HUES6 (cell line): ENCODE results near the gene DPH1.

Source experiments
- H3K27ac ChIP-seq: 2 replicates; pipeline ENCODE4 v1.7.0; 2013; ENCODE audit warnings: low read depth, mild to moderate bottlenecking, low read length, inconsistent platforms
- H3K27me3 ChIP-seq: 2 replicates; pipeline ENCODE4 v1.6.1; 2013; ENCODE audit warnings: low read length; ENCODE audit not compliant: control insufficient read depth, insufficient read depth
- H3K36me3 ChIP-seq: 2 replicates; pipeline ENCODE4 v1.6.1; 2013; ENCODE audit warnings: low read length; ENCODE audit not compliant: control insufficient read depth, insufficient read depth
- H3K4me1 ChIP-seq: 2 replicates; pipeline ENCODE4 v1.6.1; 2013; ENCODE audit warnings: low read length; ENCODE audit not compliant: control insufficient read depth, insufficient read depth
- H3K4me3 ChIP-seq: 2 replicates; pipeline ENCODE4 v1.5.1; 2013; ENCODE audit warnings: low read depth, low read length
- H3K9ac ChIP-seq: one replicate; pipeline ENCODE4 v1.6.1; 2013; ENCODE audit warnings: mild to moderate bottlenecking, low read length
- H3K9me3 ChIP-seq: 2 replicates; pipeline ENCODE4 v1.6.1; 2013; ENCODE audit warnings: low read depth, low read length; ENCODE audit not compliant: control insufficient read depth, insufficient read depth

DPH1 gene

DNA sequence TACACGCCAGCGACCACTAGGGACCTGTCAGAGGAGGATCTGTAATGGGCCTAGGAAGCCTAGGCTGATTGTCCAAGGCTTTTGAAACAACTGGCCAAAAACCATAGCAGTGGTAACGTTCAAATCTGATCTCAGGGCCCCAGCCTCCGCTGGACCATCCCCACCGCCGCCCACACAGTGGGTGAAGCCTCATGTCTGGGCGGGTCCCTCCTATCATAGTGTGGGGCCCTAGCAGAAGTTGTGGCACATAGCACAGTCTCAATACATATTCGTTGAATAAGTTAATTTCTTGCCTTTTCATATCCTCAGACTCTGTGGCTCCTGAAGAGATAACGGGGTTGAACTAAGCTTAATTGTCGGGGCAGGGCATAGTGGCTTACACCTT lies 818 bp downstream of the DPH1 start:
- Histone ChIP-seq H3K27me3 (peaks cover 40% of the 10 kb centered on the region), H3K4me3 (peak overlapping the region; percentile 94), H3K27ac (no peak overlapping the region), H3K9ac (no peak overlapping the region), H3K4me1 (peaks cover 9% of the 10 kb centered on the region; the same call in 1 of the 2 replicates), H3K9me3 (no peaks in the 10 kb centered on the region), H3K36me3 (peaks cover under 1% of the 10 kb centered on the region; the same call in 1 of the 2 replicates)

DNA sequence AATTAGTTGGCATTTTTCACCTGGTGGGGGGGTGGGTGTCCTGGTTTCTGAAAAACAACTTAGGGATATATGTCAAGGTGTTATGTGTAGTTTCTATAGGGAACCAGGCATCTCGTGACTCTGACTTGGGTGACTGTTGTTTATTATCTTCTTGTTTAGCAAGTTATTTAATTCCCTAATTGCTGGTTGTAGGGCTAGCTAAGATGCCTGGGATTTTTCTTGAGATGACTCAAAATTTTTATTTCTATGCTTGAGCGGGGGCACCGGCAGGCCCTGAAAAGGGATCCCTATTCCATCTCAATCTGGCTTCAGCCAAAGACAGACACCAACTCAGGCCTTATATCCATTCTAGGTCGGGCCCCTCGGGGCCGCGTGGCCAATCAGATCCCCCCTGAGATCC lies 3.2 kb downstream of the DPH1 start:
- Histone ChIP-seq H3K9me3 (no peaks in the 10 kb centered on the region), H3K4me3 (no peak overlapping the region), H3K36me3 (peaks cover 17% of the 10 kb centered on the region), H3K27ac (no peak overlapping the region), H3K4me1 (peaks cover 9% of the 10 kb centered on the region; the same call in 1 of the 2 replicates), H3K27me3 (peaks cover 16% of the 10 kb centered on the region), H3K9ac (no peak overlapping the region)

DNA sequence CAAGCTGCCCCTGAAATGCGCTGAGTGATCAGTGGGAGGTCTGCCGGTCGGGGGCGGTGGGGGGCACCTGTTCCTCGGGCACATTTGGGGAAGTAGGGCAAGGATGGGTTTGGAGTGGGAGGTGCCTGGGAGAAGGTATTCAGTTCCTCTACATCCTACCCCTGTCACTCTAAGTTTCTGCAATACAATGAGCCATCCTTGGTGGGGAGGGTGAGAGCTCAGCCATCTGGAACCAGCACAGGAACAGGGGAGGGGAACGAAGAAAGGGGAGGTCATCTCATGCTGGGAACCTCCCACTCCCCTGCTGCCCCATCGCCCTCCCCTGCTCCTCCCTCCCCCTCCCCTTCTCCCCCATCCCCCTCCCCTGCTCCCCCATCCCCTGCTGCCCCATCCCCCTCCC lies 4.2 kb downstream of the DPH1 start:
- H3K27ac ChIP-seq: no peak overlapping the region
- no peak overlapping the region for H3K4me3 ChIP-seq
- H3K27me3 ChIP-seq: peaks cover 6% of the 10 kb centered on the region
- peaks cover 17% of the 10 kb centered on the region for H3K36me3 ChIP-seq
- no peaks in the 10 kb centered on the region for H3K9me3 ChIP-seq
- H3K9ac ChIP-seq: no peak overlapping the region
- H3K4me1 ChIP-seq: peaks cover 9% of the 10 kb centered on the region; the same call in 1 of the 2 replicates

DNA sequence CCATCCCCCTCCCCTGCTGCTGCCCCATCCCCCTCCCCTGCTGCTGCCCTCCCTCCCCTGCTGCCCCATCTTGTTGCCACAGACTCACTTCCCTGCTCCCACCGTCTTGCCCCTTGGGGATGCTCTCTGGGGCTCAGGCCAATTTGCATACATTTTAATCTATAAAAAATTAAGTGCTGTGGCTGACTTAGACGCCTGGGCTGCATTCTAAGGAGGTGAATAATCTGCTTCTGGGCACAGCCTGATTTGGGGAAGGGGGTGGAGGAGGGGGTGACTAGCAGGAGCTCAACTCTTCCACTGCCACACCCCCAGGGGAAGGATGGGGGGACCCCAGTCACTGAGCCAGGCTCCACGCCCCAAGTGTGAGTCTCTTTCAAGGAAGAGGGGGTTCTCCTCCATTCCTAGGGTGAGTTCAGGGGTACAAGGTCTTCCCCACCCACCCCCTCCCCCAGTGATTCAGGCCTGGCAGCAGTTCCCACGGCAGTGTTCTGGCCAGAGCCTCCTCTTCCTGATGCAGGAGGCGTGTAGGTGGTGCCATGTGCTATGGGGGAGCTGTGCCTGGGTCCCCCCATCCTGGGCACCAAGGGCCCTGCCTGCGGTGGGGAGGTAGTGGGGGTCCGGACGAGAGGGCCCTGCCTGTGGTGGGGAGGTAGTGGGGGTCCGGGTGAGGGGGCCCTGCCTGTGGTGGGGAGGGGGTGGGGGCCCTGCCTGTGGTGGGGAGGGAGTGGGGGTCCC lies 5.0 kb downstream of the DPH1 start:
- Histone ChIP-seq H3K4me3 (no peak overlapping the region), H3K27ac (no peak overlapping the region), H3K4me1 (peaks cover 9% of the 10 kb centered on the region; the same call in 1 of the 2 replicates), H3K27me3 (no peaks in the 10 kb centered on the region), H3K9me3 (no peaks in the 10 kb centered on the region), H3K9ac (no peak overlapping the region), H3K36me3 (peaks cover 20% of the 10 kb centered on the region)

DNA sequence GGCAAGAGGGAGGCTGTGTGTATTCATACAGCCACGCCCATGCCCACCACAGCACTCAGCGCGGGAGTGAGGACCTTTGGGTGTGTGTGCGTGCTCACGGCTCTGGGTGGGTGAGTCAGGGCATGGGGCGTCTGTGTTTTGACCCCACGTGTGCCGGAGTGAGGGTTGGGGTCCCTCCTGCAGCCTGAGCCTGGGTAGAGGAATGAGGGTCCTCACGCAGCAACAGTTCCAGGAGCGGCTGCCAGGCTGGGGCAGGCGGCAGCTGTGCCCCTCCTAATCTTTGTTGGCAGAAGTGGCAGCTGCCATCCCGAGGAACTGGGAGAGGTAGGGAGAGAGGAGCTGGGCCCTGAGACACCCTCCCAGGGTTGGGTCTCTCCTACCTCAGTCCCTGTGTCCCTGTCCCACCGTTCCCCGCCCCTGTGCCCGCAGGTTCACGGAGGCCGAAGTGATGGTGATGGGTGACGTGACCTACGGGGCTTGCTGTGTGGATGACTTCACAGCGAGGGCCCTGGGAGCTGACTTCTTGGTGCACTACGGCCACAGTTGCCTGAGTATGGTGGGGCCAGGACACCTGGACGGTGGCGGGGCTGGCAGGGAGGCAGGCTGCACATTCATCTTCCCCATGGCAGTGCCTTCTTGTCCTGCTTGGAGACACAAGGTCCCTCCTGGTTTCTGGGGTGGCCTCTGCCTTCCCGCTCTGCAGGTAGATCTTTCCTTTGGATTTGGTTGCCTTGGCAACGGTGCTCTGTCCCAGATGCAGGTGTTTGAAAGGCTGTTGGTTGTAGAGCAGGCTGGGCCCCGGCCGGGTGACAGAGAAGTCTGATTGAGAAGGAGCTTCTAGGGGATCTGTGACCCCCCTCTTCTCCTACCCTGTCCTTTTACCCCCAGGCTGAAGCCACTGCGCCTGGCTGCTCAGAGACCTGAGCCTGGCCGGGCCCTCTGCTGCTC lies 5.9 kb downstream of the DPH1 start:
- Histone ChIP-seq H3K4me3 (no peak overlapping the region), H3K9ac (no peak overlapping the region), H3K27ac (no peak overlapping the region), H3K36me3 (peaks cover 23% of the 10 kb centered on the region), H3K27me3 (no peaks in the 10 kb centered on the region), H3K4me1 (peaks cover 8% of the 10 kb centered on the region; the same call in 1 of the 2 replicates), H3K9me3 (no peaks in the 10 kb centered on the region)

DNA sequence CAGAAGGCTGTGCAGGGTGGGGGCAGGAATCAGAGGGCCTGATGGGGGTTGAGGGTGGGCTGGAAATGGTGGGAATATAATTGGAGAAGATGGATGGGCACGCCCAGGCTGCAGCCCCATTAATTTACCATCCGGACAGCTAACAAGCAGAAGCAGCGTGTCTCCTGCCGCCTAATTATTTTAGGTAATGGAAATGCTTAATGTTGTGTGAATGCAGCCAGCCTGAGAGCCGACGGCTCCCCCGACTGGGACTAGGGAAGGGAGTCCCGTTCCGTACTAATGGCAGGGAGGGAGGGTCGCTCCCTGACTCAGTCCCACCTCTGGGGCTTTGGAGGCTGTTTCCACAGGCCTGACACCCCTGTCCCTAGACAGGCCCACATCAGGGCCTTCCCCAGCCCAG lies 7.2 kb downstream of the DPH1 start:
- Histone ChIP-seq H3K27ac (no peak overlapping the region), H3K4me3 (no peak overlapping the region), H3K4me1 (peaks cover 11% of the 10 kb centered on the region; the same call in 1 of the 2 replicates), H3K36me3 (peaks cover 23% of the 10 kb centered on the region), H3K27me3 (no peaks in the 10 kb centered on the region), H3K9me3 (no peaks in the 10 kb centered on the region), H3K9ac (no peak overlapping the region)

DNA sequence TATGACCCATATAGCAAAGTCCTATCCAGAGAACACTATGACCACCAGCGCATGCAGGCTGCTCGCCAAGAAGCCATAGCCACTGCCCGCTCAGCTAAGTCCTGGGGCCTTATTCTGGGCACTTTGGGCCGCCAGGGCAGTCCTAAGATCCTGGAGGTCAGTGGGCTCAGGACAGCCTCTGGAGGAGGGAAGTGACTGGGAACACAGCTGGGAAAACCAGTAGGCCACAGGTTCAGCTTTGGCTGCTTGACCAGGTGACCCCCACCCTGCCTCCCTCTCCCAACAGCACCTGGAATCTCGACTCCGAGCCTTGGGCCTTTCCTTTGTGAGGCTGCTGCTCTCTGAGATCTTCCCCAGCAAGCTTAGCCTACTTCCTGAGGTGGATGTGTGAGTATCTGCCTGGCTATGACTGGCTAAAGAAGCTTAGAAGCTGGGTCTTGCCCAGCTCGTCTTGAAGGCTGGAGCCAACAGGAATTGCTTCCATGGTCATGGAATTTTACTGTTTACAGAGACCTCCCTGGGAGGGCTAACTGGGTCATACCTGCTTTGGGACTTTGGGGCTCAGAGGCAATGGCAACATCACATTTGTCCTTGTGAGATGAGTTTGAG lies 10.4 kb downstream of the DPH1 start:
- H3K9ac ChIP-seq: no peak overlapping the region
- no peak overlapping the region for H3K27ac ChIP-seq
- H3K36me3 ChIP-seq: peaks cover 36% of the 10 kb centered on the region
- H3K4me1 ChIP-seq: peaks cover 12% of the 10 kb centered on the region
- no peaks in the 10 kb centered on the region for H3K9me3 ChIP-seq
- H3K4me3 ChIP-seq: no peak overlapping the region
- peaks cover under 1% of the 10 kb centered on the region; the same call in 1 of the 2 replicates for H3K27me3 ChIP-seq

DNA sequence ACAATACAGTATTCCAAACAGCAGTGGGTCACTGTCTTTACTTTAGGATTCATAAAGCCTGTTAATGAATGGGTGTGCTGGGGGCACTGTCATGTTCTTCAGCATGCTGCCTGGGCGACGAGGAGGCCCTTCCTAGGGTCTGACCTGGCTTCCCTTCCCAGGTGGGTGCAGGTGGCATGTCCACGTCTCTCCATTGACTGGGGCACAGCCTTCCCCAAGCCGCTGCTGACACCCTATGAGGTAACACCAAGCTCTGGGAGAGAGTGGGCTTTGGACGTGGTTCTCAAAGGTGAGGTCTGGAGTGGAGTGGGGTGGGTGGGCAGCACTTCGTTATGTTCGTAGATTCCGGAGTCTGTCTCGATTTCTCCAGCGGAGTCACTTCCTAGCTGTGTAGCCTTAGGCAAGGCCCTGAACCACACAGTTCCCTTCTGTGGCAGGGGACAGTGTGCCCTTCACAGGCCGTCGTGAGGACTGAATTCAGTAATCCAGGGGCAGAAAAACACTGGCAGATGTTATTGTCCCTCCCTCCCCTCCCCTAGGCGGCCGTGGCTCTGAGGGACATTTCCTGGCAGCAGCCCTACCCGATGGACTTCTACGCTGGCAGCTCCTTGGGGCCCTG lies 11.1 kb downstream of the DPH1 start:
- H3K36me3 ChIP-seq: peaks cover 33% of the 10 kb centered on the region
- no peak overlapping the region for H3K27ac ChIP-seq
- peaks cover 4% of the 10 kb centered on the region for H3K27me3 ChIP-seq
- peaks cover 12% of the 10 kb centered on the region for H3K4me1 ChIP-seq
- H3K9me3 ChIP-seq: no peaks in the 10 kb centered on the region
- H3K9ac ChIP-seq: peak overlapping the region; percentile 58
- H3K4me3 ChIP-seq: peak overlapping the region; percentile 82

DNA sequence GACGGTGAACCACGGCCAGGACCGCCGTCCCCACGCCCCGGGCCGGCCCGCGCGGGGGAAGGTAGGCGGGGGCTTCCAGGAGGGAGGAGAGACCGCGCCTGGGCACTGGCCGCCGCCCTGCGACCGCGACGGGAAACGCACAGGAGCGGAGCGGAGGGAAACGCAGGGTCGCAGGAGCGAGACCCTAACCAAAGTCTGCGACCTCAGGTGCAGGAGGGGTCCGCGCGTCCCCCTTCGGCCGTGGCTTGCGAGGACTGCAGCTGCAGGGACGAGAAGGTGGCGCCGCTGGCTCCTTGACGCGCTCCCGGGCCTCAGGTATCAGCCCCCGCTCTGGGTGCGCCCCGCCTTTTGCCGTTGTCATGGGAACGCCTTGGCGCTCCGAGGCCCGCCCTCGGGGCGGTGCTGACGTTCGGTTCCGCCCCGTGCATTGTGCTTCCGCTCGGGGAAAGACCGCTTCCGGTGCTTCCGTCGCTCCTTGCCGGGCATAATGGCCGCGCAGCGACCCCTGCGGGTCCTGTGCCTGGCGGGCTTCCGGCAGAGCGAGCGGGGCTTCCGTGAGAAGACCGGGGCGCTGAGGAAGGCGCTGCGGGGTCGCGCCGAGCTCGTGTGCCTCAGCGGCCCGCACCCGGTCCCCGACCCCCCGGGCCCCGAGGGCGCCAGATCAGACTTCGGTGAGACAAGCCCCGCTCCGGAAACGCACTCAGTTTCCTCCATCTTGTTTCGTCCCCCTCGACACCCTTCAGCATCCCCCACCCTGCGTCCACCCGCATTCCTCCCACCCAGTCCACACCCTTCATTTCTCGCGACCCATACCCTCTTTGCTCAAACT lies 11.8 kb downstream of the DPH1 start, which contains the start of gene OVCA2:
TSS of gene OVCA2 (plus strand) at position 462 of the 829 bp plus-strand sequence. CDS start at position 488, 26 bp downstream.
- H3K9ac ChIP-seq: peak within 1 kb of the TSS; percentile 88

DNA sequence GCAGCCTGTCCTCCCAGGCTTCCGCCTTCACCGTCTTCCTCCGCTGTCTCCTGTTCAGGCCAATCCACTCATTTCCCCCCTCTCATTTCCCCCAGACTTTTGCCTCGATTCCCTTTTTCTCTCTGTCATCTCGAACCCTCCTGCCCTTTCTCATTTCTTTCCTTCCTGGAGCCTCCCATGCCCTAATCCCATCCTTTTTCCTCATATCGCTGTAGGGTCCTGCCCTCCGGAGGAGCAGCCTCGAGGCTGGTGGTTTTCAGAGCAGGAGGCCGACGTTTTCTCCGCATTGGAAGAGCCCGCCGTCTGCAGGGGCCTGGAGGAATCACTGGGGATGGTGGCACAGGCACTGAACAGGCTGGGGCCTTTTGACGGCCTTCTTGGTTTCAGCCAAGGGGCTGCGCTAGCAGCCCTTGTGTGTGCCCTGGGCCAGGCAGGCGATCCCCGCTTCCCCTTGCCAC lies 12.5 kb downstream of the DPH1 start:
- H3K9me3 ChIP-seq: no peaks in the 10 kb centered on the region
- peak overlapping the region; percentile 82 for H3K4me3 ChIP-seq
- peaks cover 20% of the 10 kb centered on the region for H3K36me3 ChIP-seq
- peak overlapping the region; percentile 88 for H3K9ac ChIP-seq
- peaks cover 12% of the 10 kb centered on the region for H3K4me1 ChIP-seq
- peaks cover 12% of the 10 kb centered on the region for H3K27me3 ChIP-seq
- peak overlapping the region; percentile 76 for H3K27ac ChIP-seq

More for the DNA sequence above, 11.8 kb downstream of the DPH1 start, which contains the start of gene OVCA2:
- H3K36me3 ChIP-seq: peaks cover 27% of the 10 kb centered on the region
- H3K27ac ChIP-seq: peak within 1 kb of the TSS; percentile 76
- H3K9me3 ChIP-seq: no peaks in the 10 kb centered on the region
- peaks cover 12% of the 10 kb centered on the region for H3K4me1 ChIP-seq
- peaks cover 8% of the 10 kb centered on the region for H3K27me3 ChIP-seq
- H3K4me3 ChIP-seq: peak within 1 kb of the TSS; percentile 82
